Mucosa of descending colon (tissue), 3 donors: ENCODE measurements around the gene STRAP. TPM values are rescaled to one million over a fixed set of nuclear protein-coding genes. Genes with fewer than 3 reads are reported as not detected.
A peak's percentile ranks its signal among the peaks of the same experiment; 100 is the strongest.

ENCODE experiments used
- ATAC-seq: fragments of 200-7000 bp; cut with Tn5 transposase; one replicate; pipeline ENCODE4 v1.9.1; 2020; ENCODE audit warnings: mild to moderate bottlenecking, moderate library complexity
- DNase-seq, 3 donors: peaks; one replicate each; pipeline ENCODE4 v3.0.0-alpha.2; 2020
- H3K36me3 ChIP-seq: fragments of 200-600 bp; one replicate; pipeline ENCODE4 v1.8.0; 2021; ENCODE audit warnings: low read depth, mild to moderate bottlenecking
- H3K4me1 ChIP-seq: fragments of 200-600 bp; one replicate; pipeline ENCODE4 v1.8.0; 2021; ENCODE audit warnings: low read depth, mild to moderate bottlenecking
- H3K4me3 ChIP-seq: fragments of 200-600 bp; one replicate; pipeline ENCODE4 v1.8.0; 2021; ENCODE audit warnings: mild to moderate bottlenecking
- H3K9me3 ChIP-seq: fragments of 200-600 bp; one replicate; pipeline ENCODE4 v1.8.0; 2021; ENCODE audit warnings: mild to moderate bottlenecking
- CTCF ChIP-seq: fragments of 200-600 bp; IDR thresholded peaks from one replicate; pipeline ENCODE4 v1.8.0; 2022; ENCODE audit warnings: antibody characterized with exemption, mild to moderate bottlenecking
- intact Hi-C, 2 donors: fragments of 100-400 bp; cut with DNase I in 1 of 2; cut with micrococcal nuclease in 1 of 2; formaldehyde crosslinking; loops; one replicate each; pipeline versions ENCODE4 v1.11.0 to v1.11.1; 2022; cut with DNase I, micrococcal nuclease
- long read RNA-seq, 2 donors: library from polyadenylated mRNA; unstranded; transcript quantifications; one replicate each; pipeline ENCODE4 v2.0.0, GENCODE V29; 2019 to 2021
- total RNA-seq, 3 donors: library from RNA; stranded (reverse); fragmentation: NEBNext Ultra II Directional in 2 of 3; extraction: Animal tissue kit (Norgen Biotek cat#: 25700) in 2 of 3; gene quantifications; one replicate each; pipeline versions ENCODE4 v1.2.1 to v1.2.4, GENCODE V29; 2021 to 2023
- donor health status: DM: no; HTN: no; CAD: no; lungs with moderate emphysema.
- donor health status: DM: no; HTN: no; CAD: no.
- donor health status: DM: no; HTN: yes; CAD: no.

Gene STRAP
- 10 to 100 TPM; 50.5 to 86.5 (median 72.8) TPM for total RNA-seq
- long read RNA-seq, donor 1, transcript STRAP-202 (10 exons, 1,866 nt), result major isoform, 216 of 249 reads
- long read RNA-seq, donor 1, transcript STRAP-206 (9 exons, 1,698 nt), result minor isoform, 21 of 249 reads
- long read RNA-seq, donor 1, partial matches to known transcripts, result 2 of 249 reads
- long read RNA-seq, donor 1, other reads (novel, unspliced or antisense), result 10 of 249 reads
- long read RNA-seq, donor 2, transcript STRAP-202 (10 exons, 1,866 nt), result major isoform, 99 of 119 reads
- long read RNA-seq, donor 2, transcript STRAP-206 (9 exons, 1,698 nt), result minor isoform, 11 of 119 reads
- long read RNA-seq, donor 2, partial matches to known transcripts, result 3 of 119 reads
- long read RNA-seq, donor 2, other reads (novel, unspliced or antisense), result 6 of 119 reads

GRCh38 chr12:15882118-15882971 lies at the start of gene STRAP:
Gene STRAP, plus strand, starts transcription at chr12:15882387. Its CDS starts 321 bp downstream, at chr12:15882708.
- H3K4me3 ChIP-seq, result peak within 1 kb of the TSS; percentile 56
- ATAC-seq (peak; percentile 96), DNase-seq (peak; percentile 97 to 98 (median 98))
- peaks cover 20% of the 10 kb centered on the region for H3K4me1 ChIP-seq
- intact Hi-C loops, result no loop called here
- no peaks in the 10 kb centered on the region for H3K9me3 ChIP-seq
- H3K36me3 ChIP-seq, result no peaks in the 10 kb centered on the region
- no peak for TF ChIP-seq CTCF

- TF ChIP-seq CTCF, result no peak
- H3K9me3 ChIP-seq, result peaks cover 3% of the 10 kb centered on the region
- intact Hi-C loops, result no loop called here
- no peaks in the 10 kb centered on the region for H3K4me1 ChIP-seq
- H3K4me3 ChIP-seq, result no peak overlapping the region
- DNase-seq (no peak), ATAC-seq (no peak)
- H3K36me3 ChIP-seq, result no peaks in the 10 kb centered on the region
These were observed 47.6 kb upstream of the STRAP start for GRCh38 chr12:15834575-15834974.

GRCh38 chr12:15837141-15837790 lies 44.9 kb upstream of the STRAP start:
- ATAC-seq (peak; percentile 34), DNase-seq (no peak)
- TF ChIP-seq CTCF, result no peak
- H3K36me3 ChIP-seq, result no peaks in the 10 kb centered on the region
- H3K4me1 ChIP-seq, result no peaks in the 10 kb centered on the region
- intact Hi-C loops, result no loop called here
- peaks cover 3% of the 10 kb centered on the region for H3K9me3 ChIP-seq
- H3K4me3 ChIP-seq, result no peak overlapping the region

- no peak for TF ChIP-seq CTCF
- no peak for DNase-seq
- Histone ChIP-seq H3K4me3 (no peak overlapping the region), H3K4me1 (no peaks in the 10 kb centered on the region), H3K9me3 (peaks cover 3% of the 10 kb centered on the region), H3K36me3 (no peaks in the 10 kb centered on the region)
- intact Hi-C loops, result no loop called here
- ATAC-seq, result no peak
These were observed 43.1 kb upstream of the STRAP start for GRCh38 chr12:15839041-15839440.

GRCh38 chr12:15839682-15840081 lies 42.5 kb upstream of the STRAP start:
- TF ChIP-seq CTCF, result no peak
- Histone ChIP-seq H3K4me3 (no peak overlapping the region), H3K36me3 (no peaks in the 10 kb centered on the region), H3K4me1 (no peaks in the 10 kb centered on the region), H3K9me3 (peaks cover 3% of the 10 kb centered on the region)
- ATAC-seq (no peak), DNase-seq (no peak)
- intact Hi-C loops, result no loop called here
